Heart right ventricle (tissue), 16 donors: ENCODE measurements around the gene DGLUCY. TPM values are rescaled to one million over a fixed set of nuclear protein-coding genes. Genes with fewer than 3 reads are reported as not detected.

Experiments used
- ATAC-seq, 8 donors: fragments of 200-7000 bp; cut with Tn5 transposase; one replicate each; pipeline ENCODE4 v1.9.1; 2020; ENCODE audit warnings: mild to moderate bottlenecking in 8 of 8, moderate library complexity in 8 of 8, moderate number of reproducible peaks in 1 of 8
- DNase-seq, 2 donors: peaks; one replicate each; pipeline ENCODE4 v3.0.0-alpha.2; 2020
- H3K27ac ChIP-seq, 10 donors: fragments of 200-600 bp; sonication (generic) in 2 of 10; one replicate each; pipeline versions ENCODE4 v1.5.0 to v1.8.0; 2020 to 2022; ENCODE audit warnings: mild to moderate bottlenecking in 3 of 10
- H3K27me3 ChIP-seq, 7 donors: fragments of 200-600 bp; one replicate each; pipeline ENCODE4 v1.8.0; 2021 to 2022; ENCODE audit warnings: mild to moderate bottlenecking in 2 of 7
- H3K36me3 ChIP-seq, 9 donors: fragments of 200-600 bp; sonication (generic) in 1 of 9; one replicate each; pipeline versions ENCODE4 v1.5.0 to v1.8.0; 2020 to 2022; ENCODE audit warnings: mild to moderate bottlenecking in 2 of 9
- H3K4me1 ChIP-seq, 9 donors: fragments of 200-600 bp; sonication (generic) in 1 of 9; one replicate each; pipeline versions ENCODE4 v1.5.0 to v1.8.0; 2020 to 2022; ENCODE audit warnings: mild to moderate bottlenecking in 4 of 9
- H3K4me3 ChIP-seq, 10 donors: fragments of 200-600 bp; sonication (generic) in 2 of 10; one replicate each; pipeline versions ENCODE4 v1.5.0 to v1.8.0; 2020 to 2022; ENCODE audit warnings: mild to moderate bottlenecking in 7 of 10, moderate library complexity in 2 of 10
- H3K9me3 ChIP-seq, 11 donors: fragments of 200-600 bp in 10 of 11; sonication (generic) in 2 of 11; one replicate each; pipeline versions ENCODE4 v1.5.0 to v1.8.0; 2013 to 2022; ENCODE audit warnings: mild to moderate bottlenecking in 2 of 11, control low read depth in 1 of 11, moderate library complexity in 1 of 11
- WGBS, 2 donors: extraction: QIAGEN DNeasy Blood & Tissue Kit; methylation state at CpG; one replicate each; pipeline ENCODE4 v1.1.7; 2013; ENCODE audit warnings: inconsistent platforms in 1 of 2; 5-methylcytosine and 5-hydroxymethylcytosine counted together
- intact Hi-C, 10 donors: fragments of 100-400 bp; cut with DNase I; formaldehyde crosslinking; loops; one replicate each; pipeline versions ENCODE4 v1.11.1 to v1.14.2; 2022
- polyA plus RNA-seq, 2 donors: library from polyadenylated mRNA; stranded (reverse); fragments of 200-250 nt; gene quantifications; one replicate each; pipeline ENCODE4 v1.2.3, GENCODE V29; 2013
- total RNA-seq, 10 donors: library from RNA; stranded (reverse); fragmentation: NEBNext Ultra II Directional in 3 of 10; extraction: Animal tissue kit (Norgen Biotek cat#: 25700) in 3 of 10; gene quantifications; one replicate each; pipeline versions ENCODE4 v1.2.1 to v1.2.4, GENCODE V29; 2021 to 2023
- TF ChIP-seq, protein P1 (sequence below), 9 donors: fragments of 200-600 bp; sonication (generic) in 2 of 9; IDR thresholded peaks; one replicate each; pipeline versions ENCODE4 v1.5.0 to v1.8.0; 2021 to 2022; ENCODE audit warnings: antibody characterized with exemption in 9 of 9, mild to moderate bottlenecking in 5 of 9, moderate library complexity in 1 of 9
- donor health status: Arrhythmogenic right ventricular cardiomyopathy.
- donor health status: ischemic (EF 13 %, LVEDD 7.1; RV severe dilation, severe dysfunction).
- donor health status: healthy with polysubstance abuse.
- donor health status: DM: no; HTN: yes; CAD: no.
- donor health status: DM: no; HTN: no; CAD: no.
- donor health status: ischemic (EF 25% LVEDD 6.9; RV normal size, moderate dysfunction).
- donor health status: ischemic (EF 25% LVEDD 5.7; RV mildly dilated, moderate dysfunction).
- donor health status: healthy.
- donor health status: DM: yes; HTN: yes; CAD: no.
- donor health status: Ischemic cardiomyopathy.
- donor health status: ischemic (EF 35%, LVEDD 5.7; RV mildly dilated, moderate dysfunction).
- donor health status: nonischemic (EF 11% LVEDD 7.7; RV severe dilation, severe dysfunction).
- donor health status: DM: yes; HTN: yes; CAD: no.
- donor health status: PGD.
- donor health status: ischemic (EF 29% LVEDD 5.4; RV normal size, mild dysfunction).
- donor health status: nonischemic (EF 23%, LVEDD 6.1; RV moderate dilation, normal function).

DGLUCY gene
- total and polyA plus RNA-seq, 12 donors = 43.5 to 270 (median 201) TPM

DNA sequence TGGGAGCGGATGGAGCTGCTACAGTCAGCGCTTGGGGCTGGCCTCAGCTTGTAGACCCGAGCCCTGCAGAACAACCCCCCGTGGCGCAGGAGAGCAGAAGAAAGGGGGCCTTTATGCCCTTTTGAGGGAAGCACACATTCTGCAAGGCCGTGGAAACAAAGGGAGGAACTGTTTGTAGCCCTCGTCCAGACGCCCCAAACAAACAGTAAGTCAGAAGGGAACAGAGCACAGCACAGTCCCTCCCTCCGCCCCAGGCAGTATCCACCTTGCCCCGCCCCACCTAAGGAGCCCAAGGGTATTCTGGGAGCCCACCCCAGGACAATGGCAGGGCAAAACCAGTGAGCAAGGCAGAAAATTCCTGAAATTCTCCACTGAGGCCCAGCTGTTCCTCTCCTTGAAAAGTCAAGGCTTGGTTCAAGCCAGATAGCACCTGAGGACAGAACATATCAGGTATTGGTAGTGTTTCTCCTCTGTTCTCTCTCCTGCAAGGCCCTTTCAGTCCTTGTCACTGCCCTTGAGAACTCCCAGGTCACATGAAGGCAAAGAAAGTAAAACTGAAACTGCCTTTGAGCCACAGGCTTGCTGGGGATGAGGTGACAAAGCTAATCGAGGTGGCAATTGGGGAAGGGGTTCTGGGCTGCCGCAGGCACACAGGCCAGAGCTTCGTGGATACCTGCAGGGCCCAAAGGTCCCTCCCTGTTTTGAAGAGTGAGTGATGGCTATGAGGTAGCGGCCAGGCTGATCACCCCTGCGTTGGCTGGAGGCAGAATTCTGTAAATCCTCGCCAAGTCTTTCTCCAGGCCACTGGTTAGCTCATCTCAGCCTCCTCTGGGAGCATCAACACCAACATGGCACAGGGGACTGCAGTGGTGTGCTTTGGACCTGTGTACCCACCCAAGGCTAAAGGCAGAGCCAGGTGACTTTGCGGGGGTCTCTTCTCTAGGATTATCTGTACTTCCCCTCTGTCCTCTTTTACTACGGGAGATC is 499 bp downstream of the DGLUCY start:
- Histone ChIP-seq H3K27me3 (no peaks in the 10 kb centered on the region), H3K9me3 (peaks cover 0 to 7% (median 0%) of the 10 kb centered on the region in 11 donors), H3K36me3 (peaks cover 0 to 15% (median 5%) of the 10 kb centered on the region in 9 donors), H3K27ac (peak overlapping the region; percentile 90 to 98 (median 94)), H3K4me3 (peak overlapping the region; percentile 59 to 82 (median 72)), H3K4me1 (peaks cover 10 to 54% (median 51%) of the 10 kb centered on the region in 9 donors)
- TF ChIP-seq, protein P1, sequence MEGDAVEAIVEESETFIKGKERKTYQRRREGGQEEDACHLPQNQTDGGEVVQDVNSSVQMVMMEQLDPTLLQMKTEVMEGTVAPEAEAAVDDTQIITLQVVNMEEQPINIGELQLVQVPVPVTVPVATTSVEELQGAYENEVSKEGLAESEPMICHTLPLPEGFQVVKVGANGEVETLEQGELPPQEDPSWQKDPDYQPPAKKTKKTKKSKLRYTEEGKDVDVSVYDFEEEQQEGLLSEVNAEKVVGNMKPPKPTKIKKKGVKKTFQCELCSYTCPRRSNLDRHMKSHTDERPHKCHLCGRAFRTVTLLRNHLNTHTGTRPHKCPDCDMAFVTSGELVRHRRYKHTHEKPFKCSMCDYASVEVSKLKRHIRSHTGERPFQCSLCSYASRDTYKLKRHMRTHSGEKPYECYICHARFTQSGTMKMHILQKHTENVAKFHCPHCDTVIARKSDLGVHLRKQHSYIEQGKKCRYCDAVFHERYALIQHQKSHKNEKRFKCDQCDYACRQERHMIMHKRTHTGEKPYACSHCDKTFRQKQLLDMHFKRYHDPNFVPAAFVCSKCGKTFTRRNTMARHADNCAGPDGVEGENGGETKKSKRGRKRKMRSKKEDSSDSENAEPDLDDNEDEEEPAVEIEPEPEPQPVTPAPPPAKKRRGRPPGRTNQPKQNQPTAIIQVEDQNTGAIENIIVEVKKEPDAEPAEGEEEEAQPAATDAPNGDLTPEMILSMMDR (IDR thresholded peaks at IDR 0.05) = no peak
- intact Hi-C loops = loop anchor here in 2 of 10 donors (1.0 to 5.0 kb wide), 2 partner anchors 43 to 54 kb away; partner anchors contain the start of gene RPS6KA5 (in 2 of the 2)
- 3 to 4% methylated on average over 18 of the region's 18 CpGs for WGBS, 2 donors
- ATAC-seq (peak; percentile 75 to 89 (median 84)), DNase-seq (peak; percentile 21 to 68)

DNA sequence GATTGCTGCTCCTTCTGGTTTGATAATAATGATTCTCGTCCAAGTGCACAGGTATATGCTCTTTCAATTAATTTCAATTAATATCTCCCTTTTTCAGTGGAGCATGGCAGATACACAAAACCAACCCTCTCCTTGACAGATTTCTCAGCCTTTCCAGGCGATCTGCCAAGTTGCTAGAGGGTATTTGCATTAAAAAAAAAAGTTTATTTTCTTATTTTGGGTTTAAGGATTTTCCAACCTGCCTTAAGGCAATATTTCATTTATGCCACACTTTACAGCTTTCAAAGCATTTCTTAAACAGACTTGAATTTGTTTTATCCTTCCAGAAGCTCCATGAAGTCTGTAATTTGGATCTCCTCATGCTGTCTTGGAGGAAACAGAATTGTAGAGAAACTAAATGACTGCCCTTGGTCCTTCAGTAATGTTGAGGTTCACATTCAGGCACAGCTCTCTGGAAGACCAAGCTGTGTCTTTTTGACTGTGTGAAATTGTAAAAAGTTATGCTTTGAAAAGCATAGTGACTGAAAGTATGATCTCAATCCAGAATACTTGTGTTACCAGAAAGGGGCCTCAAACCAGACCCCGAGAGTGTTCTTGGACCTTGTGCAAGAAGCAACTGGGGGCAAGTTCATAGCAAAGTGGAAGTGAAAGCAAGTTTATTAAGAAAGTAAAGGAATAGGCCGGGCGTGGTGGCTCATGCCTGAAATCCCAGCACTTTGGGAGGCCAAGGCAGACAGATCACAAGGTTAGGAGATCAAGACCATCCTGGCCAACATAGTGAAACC is 2.3 kb downstream of the DGLUCY start:
- H3K4me3 ChIP-seq = peak overlapping the region; percentile 59 to 82 (median 72)
- TF ChIP-seq, protein P1 (IDR thresholded peaks at IDR 0.05) = no peak
- peak overlapping the region in 9 of 10 donors; percentile 90 to 98 (median 95) for H3K27ac ChIP-seq
- intact Hi-C loops = loop anchor here in 2 of 10 donors (1.0 to 5.0 kb wide), 2 partner anchors 41 to 46 kb away; no protein-coding TSS in a partner anchor
- DNase-seq (no peak), ATAC-seq (no peak)
- peaks cover 0 to 7% (median 0%) of the 10 kb centered on the region in 11 donors for H3K9me3 ChIP-seq
- WGBS, 2 donors = 80 to 83% methylated on average over 5 of the region's 5 CpGs
- peaks cover 16 to 61% (median 57%) of the 10 kb centered on the region in 9 donors for H3K4me1 ChIP-seq
- peaks cover 0 to 24% (median 5%) of the 10 kb centered on the region in 9 donors for H3K36me3 ChIP-seq
- H3K27me3 ChIP-seq = no peaks in the 10 kb centered on the region

DNA sequence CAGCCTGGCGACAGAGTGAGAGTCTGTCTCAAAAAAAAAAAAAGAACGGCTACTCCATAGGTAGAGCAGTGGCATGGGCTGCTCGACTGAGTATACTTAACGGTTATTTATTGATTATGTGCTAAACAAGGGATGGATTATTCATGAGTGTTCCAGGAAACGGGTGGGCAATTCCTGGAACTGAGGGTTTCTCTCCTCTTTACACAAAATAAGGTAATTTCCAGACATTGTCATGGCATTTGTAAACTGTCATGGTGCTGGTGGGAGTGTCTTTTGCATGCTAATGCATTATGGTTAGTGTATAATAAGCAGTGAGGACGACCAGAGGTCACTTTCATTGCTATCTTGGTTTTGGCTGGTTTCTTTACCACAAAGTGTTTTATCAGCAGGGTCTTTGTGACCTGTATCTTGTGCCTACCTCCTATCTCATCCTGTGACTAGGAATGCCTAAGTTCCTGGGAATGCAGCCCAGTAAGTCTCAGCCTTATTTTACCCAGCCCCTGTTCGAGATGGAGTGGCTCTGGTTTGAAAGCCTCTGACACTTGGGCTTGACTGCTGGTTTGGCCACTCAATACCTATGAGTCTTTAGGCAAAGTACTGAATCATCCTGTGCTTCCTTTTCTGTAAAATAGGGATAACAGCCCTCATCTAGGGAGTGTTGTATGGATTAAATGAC is 3.2 kb downstream of the DGLUCY start:
- H3K4me3 ChIP-seq = peak overlapping the region in 5 of 10 donors; percentile 69 to 82 (median 73)

More for the DNA sequence above, 3.2 kb downstream of the DGLUCY start:
- H3K9me3 ChIP-seq = peaks cover 0 to 7% (median 0%) of the 10 kb centered on the region in 11 donors
- TF ChIP-seq, protein P1 (IDR thresholded peaks at IDR 0.05) = no peak
- DNase-seq (no peak), ATAC-seq (no peak)
- H3K27ac ChIP-seq = peak overlapping the region; percentile 5 to 98 (median 94)
- H3K36me3 ChIP-seq = peaks cover 0 to 32% (median 5%) of the 10 kb centered on the region in 9 donors
- H3K4me1 ChIP-seq = peaks cover 17 to 69% (median 65%) of the 10 kb centered on the region in 9 donors
- WGBS, 2 donors = 62 to 68% methylated on average over 7 of the region's 7 CpGs
- H3K27me3 ChIP-seq = no peaks in the 10 kb centered on the region
- intact Hi-C loops = loop anchor here in 2 of 10 donors (1.0 to 5.0 kb wide), 2 partner anchors 40 to 47 kb away; no protein-coding TSS in a partner anchor
